IPS-NIHi7 (cell line): Measurements from ENCODE around the gene PAGE2B.
"Not testable (repeated sequence)": the region's sequence is repeated elsewhere in the genome, so short reads cannot be mapped to it uniquely, and the experiment has no call there.

Experiments
- DNase-seq: peaks from one replicate; pipeline ENCODE4 v3.0.0; 2012; ENCODE audit warnings: mixed read lengths; ENCODE audit errors: extremely low spot score

PAGE2B gene

GRCh38 chrX:55074851-55075467, at the start of gene PAGE2B:
Gene PAGE2B (plus strand): TSS chrX:55075030. CDS start chrX:55076042, 1,012 bp downstream.
- DNase-seq = no peak

GRCh38 chrX:55026143-55026542, 48.7 kb upstream of the PAGE2B start:
- DNase-seq = no peak

- no peak for DNase-seq
Measured at GRCh38 chrX:55026840-55027239, 48.0 kb upstream of the PAGE2B start.

- no peak for DNase-seq
Measured at GRCh38 chrX:55028040-55028439, 46.8 kb upstream of the PAGE2B start.

- DNase-seq = no peak
Measured at GRCh38 chrX:55028611-55029010, 46.2 kb upstream of the PAGE2B start.

GRCh38 chrX:55029291-55029690, 45.5 kb upstream of the PAGE2B start:
- no peak for DNase-seq

- no peak for DNase-seq
Measured at GRCh38 chrX:55030271-55031205, 44.3 kb upstream of the PAGE2B start, which contains the start of gene ALAS2. Gene ALAS2 (minus strand): TSS chrX:55030977. CDS start chrX:55026000, 4,977 bp downstream.

GRCh38 chrX:55033429-55033828, 41.4 kb upstream of the PAGE2B start:
- no peak for DNase-seq

- DNase-seq = no peak
Measured at GRCh38 chrX:55039471-55039870, 35.4 kb upstream of the PAGE2B start.

GRCh38 chrX:55041514-55041913, 33.3 kb upstream of the PAGE2B start:
- no peak for DNase-seq

GRCh38 chrX:55050599-55050998, 24.2 kb upstream of the PAGE2B start:
- not testable (repeated sequence) for DNase-seq

- DNase-seq = no peak
Measured at GRCh38 chrX:55056820-55057674, 17.8 kb upstream of the PAGE2B start.

- peak; percentile 15 for DNase-seq
Measured at GRCh38 chrX:55057675-55058249, 17.1 kb upstream of the PAGE2B start.

- not testable (repeated sequence) for DNase-seq
Measured at GRCh38 chrX:55067180-55067579, 7.7 kb upstream of the PAGE2B start.

GRCh38 chrX:55072286-55072685, 2.5 kb upstream of the PAGE2B start:
- DNase-seq = no peak

GRCh38 chrX:55088795-55089489, 14.1 kb downstream of the PAGE2B start, which contains the start of gene PAGE2:
Gene PAGE2 (plus strand): TSS chrX:55089018. CDS start chrX:55090021, 1,003 bp downstream.
- no peak for DNase-seq

GRCh38 chrX:55098691-55099090, 23.9 kb downstream of the PAGE2B start:
- DNase-seq = no peak

- DNase-seq = no peak
Measured at GRCh38 chrX:55099162-55099561, 24.3 kb downstream of the PAGE2B start.

- no peak for DNase-seq
Measured at GRCh38 chrX:55102754-55103153, 27.9 kb downstream of the PAGE2B start.

- no peak for DNase-seq
Measured at GRCh38 chrX:55107262-55107661, 32.4 kb downstream of the PAGE2B start.

- DNase-seq = no peak
Measured at GRCh38 chrX:55107911-55108310, 33.1 kb downstream of the PAGE2B start.
